Stimulated activated naive CD8-positive, alpha-beta T cell treated with anti-CD3 and anti-CD28 coated beads, Interleukin-15, amount 100 ng/mL, for 72 hours (primary cell): ENCODE measurements around the gene MAPK8.

Source experiments
- ATAC-seq: fragments of 150-1000 bp; cut with Tn5 transposase; 2 replicates; pipeline ENCODE4 v1.10.0; 2021; ENCODE audit warnings: mild to moderate bottlenecking, moderate library complexity
- DNase-seq, 2 donors: peaks; one replicate each; pipeline ENCODE4 v3.0.0; 2021 to 2022
- H3K27ac Mint-ChIP-seq, 2 donors: one replicate each; pipeline ENCODE4 v1.8.0; 2022; ENCODE audit warnings: mild to moderate bottlenecking in 2 of 2, mixed read lengths in 2 of 2, moderate library complexity in 2 of 2
- H3K27me3 Mint-ChIP-seq: one replicate; pipeline ENCODE4 v1.8.0; 2022; ENCODE audit warnings: mixed read lengths
- H3K4me1 Mint-ChIP-seq: one replicate; pipeline ENCODE4 v1.8.0; 2022; ENCODE audit warnings: mild to moderate bottlenecking, mixed read lengths
- H3K4me3 Mint-ChIP-seq, 2 donors: one replicate each; pipeline ENCODE4 v1.8.0; 2022; ENCODE audit warnings: mild to moderate bottlenecking in 2 of 2, mixed read lengths in 2 of 2, moderate library complexity in 1 of 2
- H3K9me3 Mint-ChIP-seq, 2 donors: one replicate each; pipeline ENCODE4 v1.8.0; 2022; ENCODE audit warnings: mixed read lengths in 2 of 2

The MAPK8 gene

GRCh38 chr10:48429309-48429708 lies 122.8 kb downstream of the MAPK8 start:
- Mint-ChIP-seq H3K4me1 (no peaks in the 10 kb centered on the region), H3K27me3 (no peaks in the 10 kb centered on the region), H3K4me3 (no peak overlapping the region), H3K27ac (peak overlapping the region in 1 of 2 donors; percentile 41), H3K9me3 (no peaks in the 10 kb centered on the region)
- DNase-seq (no peak), ATAC-seq (no peak)

- no peak overlapping the region for H3K4me3 Mint-ChIP-seq
- no peaks in the 10 kb centered on the region for H3K9me3 Mint-ChIP-seq
- H3K27me3 Mint-ChIP-seq = no peaks in the 10 kb centered on the region
- ATAC-seq (no peak), DNase-seq (no peak)
- H3K27ac Mint-ChIP-seq = no peak overlapping the region
- H3K4me1 Mint-ChIP-seq = no peaks in the 10 kb centered on the region
These were observed 124.0 kb downstream of the MAPK8 start for GRCh38 chr10:48430402-48430993.

- ATAC-seq = no peak
- no peak overlapping the region for H3K27ac Mint-ChIP-seq
- H3K27me3 Mint-ChIP-seq = no peaks in the 10 kb centered on the region
- no peaks in the 10 kb centered on the region for H3K9me3 Mint-ChIP-seq
- no peak overlapping the region for H3K4me3 Mint-ChIP-seq
- no peaks in the 10 kb centered on the region for H3K4me1 Mint-ChIP-seq
- no peak for DNase-seq
These were observed 125.4 kb downstream of the MAPK8 start for GRCh38 chr10:48431871-48432270.

- H3K27ac Mint-ChIP-seq = no peak overlapping the region
- DNase-seq = no peak
- H3K9me3 Mint-ChIP-seq = no peaks in the 10 kb centered on the region
- no peaks in the 10 kb centered on the region for H3K4me1 Mint-ChIP-seq
- no peaks in the 10 kb centered on the region for H3K27me3 Mint-ChIP-seq
- ATAC-seq = no peak
- no peak overlapping the region for H3K4me3 Mint-ChIP-seq
These were observed 131.1 kb downstream of the MAPK8 start for GRCh38 chr10:48437546-48437945.

GRCh38 chr10:48439031-48439430 lies 132.6 kb downstream of the MAPK8 start:
- no peak for ATAC-seq
- Mint-ChIP-seq H3K27ac (peak overlapping the region in 1 of 2 donors; percentile 27), H3K9me3 (no peaks in the 10 kb centered on the region), H3K27me3 (no peaks in the 10 kb centered on the region), H3K4me3 (no peak overlapping the region), H3K4me1 (no peaks in the 10 kb centered on the region)
- no peak for DNase-seq

- no peak for ATAC-seq
These were observed 133.1 kb downstream of the MAPK8 start for GRCh38 chr10:48439581-48440041.

GRCh38 chr10:48440771-48441170 lies 134.3 kb downstream of the MAPK8 start:
- ATAC-seq (no peak), DNase-seq (no peak)
- Mint-ChIP-seq H3K4me1 (no peaks in the 10 kb centered on the region), H3K4me3 (no peak overlapping the region), H3K9me3 (no peaks in the 10 kb centered on the region), H3K27me3 (no peaks in the 10 kb centered on the region), H3K27ac (no peak overlapping the region)

More at GRCh38 chr10:48439581-48440041, 133.1 kb downstream of the MAPK8 start:
- H3K27me3 Mint-ChIP-seq = no peaks in the 10 kb centered on the region
- H3K27ac Mint-ChIP-seq = no peak overlapping the region
- H3K4me1 Mint-ChIP-seq = no peaks in the 10 kb centered on the region
- no peak overlapping the region for H3K4me3 Mint-ChIP-seq
- DNase-seq = no peak
- no peaks in the 10 kb centered on the region for H3K9me3 Mint-ChIP-seq

- Mint-ChIP-seq H3K27ac (no peak overlapping the region), H3K4me3 (no peak overlapping the region), H3K9me3 (no peaks in the 10 kb centered on the region), H3K27me3 (no peaks in the 10 kb centered on the region), H3K4me1 (no peaks in the 10 kb centered on the region)
- ATAC-seq (no peak), DNase-seq (no peak)
These were observed 135.8 kb downstream of the MAPK8 start for GRCh38 chr10:48442090-48442808.

GRCh38 chr10:48442809-48443177 lies 136.3 kb downstream of the MAPK8 start:
- no peak for ATAC-seq
- Mint-ChIP-seq H3K4me1 (no peaks in the 10 kb centered on the region), H3K4me3 (no peak overlapping the region), H3K9me3 (no peaks in the 10 kb centered on the region), H3K27me3 (no peaks in the 10 kb centered on the region), H3K27ac (no peak overlapping the region)
- DNase-seq = no peak

- DNase-seq (no peak), ATAC-seq (no peak)
- no peak overlapping the region for H3K27ac Mint-ChIP-seq
- H3K4me3 Mint-ChIP-seq = no peak overlapping the region
- H3K27me3 Mint-ChIP-seq = no peaks in the 10 kb centered on the region
- H3K9me3 Mint-ChIP-seq = no peaks in the 10 kb centered on the region
- H3K4me1 Mint-ChIP-seq = no peaks in the 10 kb centered on the region
These were observed 137.8 kb downstream of the MAPK8 start for GRCh38 chr10:48444266-48444665.

- H3K27ac Mint-ChIP-seq = peak overlapping the region in 1 of 2 donors; percentile 42
- H3K4me3 Mint-ChIP-seq = no peak overlapping the region
- no peaks in the 10 kb centered on the region for H3K27me3 Mint-ChIP-seq
- ATAC-seq (no peak), DNase-seq (no peak)
- H3K4me1 Mint-ChIP-seq = no peaks in the 10 kb centered on the region
- H3K9me3 Mint-ChIP-seq = no peaks in the 10 kb centered on the region
These were observed 138.7 kb downstream of the MAPK8 start for GRCh38 chr10:48444861-48445841.

GRCh38 chr10:48445932-48446331 lies 139.5 kb downstream of the MAPK8 start:
- Mint-ChIP-seq H3K4me3 (no peak overlapping the region), H3K27me3 (no peaks in the 10 kb centered on the region), H3K27ac (no peak overlapping the region), H3K4me1 (no peaks in the 10 kb centered on the region), H3K9me3 (no peaks in the 10 kb centered on the region)
- no peak for DNase-seq
- ATAC-seq = no peak

GRCh38 chr10:48446785-48447184 lies 140.3 kb downstream of the MAPK8 start:
- no peaks in the 10 kb centered on the region for H3K4me1 Mint-ChIP-seq
- peak; percentile 11 for ATAC-seq
- H3K9me3 Mint-ChIP-seq = no peaks in the 10 kb centered on the region
- H3K4me3 Mint-ChIP-seq = no peak overlapping the region
- H3K27ac Mint-ChIP-seq = peak overlapping the region in 1 of 2 donors; percentile 89
- no peak for DNase-seq
- no peaks in the 10 kb centered on the region for H3K27me3 Mint-ChIP-seq

GRCh38 chr10:48447356-48448215 lies 141.1 kb downstream of the MAPK8 start:
- Mint-ChIP-seq H3K4me3 (no peak overlapping the region), H3K27ac (peak overlapping the region in 1 of 2 donors; percentile 16), H3K27me3 (no peaks in the 10 kb centered on the region), H3K4me1 (no peaks in the 10 kb centered on the region), H3K9me3 (no peaks in the 10 kb centered on the region)
- ATAC-seq (no peak), DNase-seq (no peak)

GRCh38 chr10:48448796-48449195 lies 142.3 kb downstream of the MAPK8 start:
- Mint-ChIP-seq H3K4me3 (no peak overlapping the region), H3K4me1 (no peaks in the 10 kb centered on the region), H3K27me3 (no peaks in the 10 kb centered on the region), H3K27ac (peak overlapping the region in 1 of 2 donors; percentile 64), H3K9me3 (no peaks in the 10 kb centered on the region)
- ATAC-seq = no peak
- no peak for DNase-seq
